ENCODE measurements around the gene EPHA6.

EPHA6 gene

DNA sequence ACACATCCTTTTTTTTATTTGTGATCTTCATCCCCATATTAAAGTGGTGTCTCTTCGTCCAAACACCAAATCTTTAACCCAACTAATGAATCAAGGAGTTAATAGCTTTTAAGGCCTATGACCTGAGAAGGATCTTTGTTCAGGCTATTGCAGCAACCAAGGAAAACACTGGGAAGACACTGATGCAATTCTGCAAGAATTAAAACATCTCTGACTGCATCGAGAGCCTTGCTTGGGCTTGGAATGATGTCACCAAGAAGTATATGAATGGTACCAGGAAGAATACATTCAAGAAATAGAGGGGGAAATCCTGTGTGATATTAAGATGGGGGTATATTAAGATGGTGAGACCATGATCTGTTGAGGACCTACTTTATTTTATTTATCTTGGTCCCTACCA lies 736.0 kb downstream of the EPHA6 start:
- DNase-seq (ENCODE audit: low read depth, low spot score), result no peak
- TF ChIP-seq CTCF (IDR thresholded peaks at IDR 0.05; ENCODE audit: low read depth, low read length), result no peak
- H3K4me3 ChIP-seq (ENCODE audit: low read depth, low read length), result no peak overlapping the region
- in situ Hi-C loops (cut with HindIII; ENCODE audit: low sequenced_read_pairs), result no loop called here

- H3K4me3 ChIP-seq (ENCODE audit: low read depth, low read length), result no peak overlapping the region
- in situ Hi-C loops (cut with HindIII; ENCODE audit: low sequenced_read_pairs), result no loop called here
- DNase-seq (ENCODE audit: low read depth, low spot score), result no peak
- no peak for TF ChIP-seq CTCF (IDR thresholded peaks at IDR 0.05; ENCODE audit: low read depth, low read length)
Observed at GRCh38 chr3:97552186-97552585, 737.8 kb downstream of the EPHA6 start.

GRCh38 chr3:97575742-97576141 lies 761.3 kb downstream of the EPHA6 start:
- no peak overlapping the region for H3K4me3 ChIP-seq (ENCODE audit: low read depth, low read length)
- in situ Hi-C loops (cut with HindIII; ENCODE audit: low sequenced_read_pairs), result no loop called here
- no peak for DNase-seq (ENCODE audit: low read depth, low spot score)
- no peak for TF ChIP-seq CTCF (IDR thresholded peaks at IDR 0.05; ENCODE audit: low read depth, low read length)

DNA sequence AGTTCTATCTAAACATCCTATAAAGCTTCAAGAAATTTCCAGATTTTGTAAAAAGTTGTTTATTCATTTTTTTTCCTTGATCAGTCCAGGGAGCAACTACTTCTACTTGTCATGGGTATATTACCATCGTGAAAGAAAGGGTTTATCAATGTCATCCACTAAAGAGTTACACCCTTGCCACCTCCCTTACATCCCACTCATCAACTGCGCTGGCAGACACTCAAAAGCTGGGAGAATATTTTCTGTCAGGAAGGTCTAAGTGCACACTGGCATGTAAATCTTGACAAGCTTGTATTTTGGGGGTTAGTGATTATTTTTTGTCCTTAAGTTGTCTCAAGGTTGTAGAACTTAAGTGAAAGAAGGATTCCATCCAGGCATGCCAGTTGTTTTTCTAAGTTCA lies 761.8 kb downstream of the EPHA6 start:
- DNase-seq (ENCODE audit: low read depth, low spot score), result no peak
- no peak overlapping the region for H3K4me3 ChIP-seq (ENCODE audit: low read depth, low read length)
- no peak for TF ChIP-seq CTCF (IDR thresholded peaks at IDR 0.05; ENCODE audit: low read depth, low read length)
- in situ Hi-C loops (cut with HindIII; ENCODE audit: low sequenced_read_pairs), result no loop called here

DNA sequence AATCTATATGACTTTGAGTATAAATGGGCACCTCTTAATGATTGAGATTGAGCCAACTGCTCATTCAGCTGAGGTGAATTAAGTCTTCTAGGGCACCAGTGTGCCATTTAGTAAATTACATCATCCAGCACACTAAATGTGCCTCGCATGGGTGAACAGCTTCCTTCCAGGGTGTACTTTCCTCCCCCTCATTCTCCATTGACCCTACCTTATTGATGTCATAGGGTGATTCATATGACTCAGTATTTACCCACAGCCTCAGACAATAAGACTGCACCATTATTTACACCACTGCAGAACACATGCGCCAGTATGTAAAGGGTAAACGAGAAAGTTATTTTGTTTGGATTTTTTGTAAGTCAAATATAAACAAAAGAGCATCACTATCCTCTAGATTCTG lies 765.0 kb downstream of the EPHA6 start:
- in situ Hi-C loops (cut with HindIII; ENCODE audit: low sequenced_read_pairs), result no loop called here
- TF ChIP-seq CTCF (IDR thresholded peaks at IDR 0.05; ENCODE audit: low read depth, low read length), result no peak
- peak; percentile 0 for DNase-seq (ENCODE audit: low read depth, low spot score)
- no peak overlapping the region for H3K4me3 ChIP-seq (ENCODE audit: low read depth, low read length)

- H3K4me3 ChIP-seq (ENCODE audit: low read depth, low read length), result no peak overlapping the region
- in situ Hi-C loops (cut with HindIII; ENCODE audit: low sequenced_read_pairs), result no loop called here
- no peak for TF ChIP-seq CTCF (IDR thresholded peaks at IDR 0.05; ENCODE audit: low read depth, low read length)
- DNase-seq (ENCODE audit: low read depth, low spot score), result no peak
Observed at GRCh38 chr3:97610626-97611025, 796.2 kb downstream of the EPHA6 start.

DNA sequence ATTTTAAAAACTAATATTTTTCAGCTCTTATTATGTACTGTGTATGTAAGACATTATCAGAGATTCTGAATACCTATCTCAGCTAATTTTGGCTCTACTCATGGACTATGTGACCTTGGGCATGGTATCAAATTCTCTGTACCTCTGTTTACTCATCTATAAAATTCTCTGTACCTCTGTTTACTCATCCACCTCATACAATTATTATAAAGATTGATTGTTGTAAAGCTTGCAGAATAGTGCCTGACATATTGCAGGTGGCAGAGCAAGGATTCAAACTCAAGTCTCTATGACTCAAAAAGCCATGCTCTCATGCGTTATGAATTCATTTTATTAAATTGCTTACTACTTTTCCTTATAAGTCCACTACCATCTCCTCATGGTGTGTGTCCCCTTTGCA lies 798.2 kb downstream of the EPHA6 start:
- DNase-seq (ENCODE audit: low read depth, low spot score), result no peak
- H3K4me3 ChIP-seq (ENCODE audit: low read depth, low read length), result no peak overlapping the region
- in situ Hi-C loops (cut with HindIII; ENCODE audit: low sequenced_read_pairs), result no loop called here
- no peak for TF ChIP-seq CTCF (IDR thresholded peaks at IDR 0.05; ENCODE audit: low read depth, low read length)
